Psoas muscle (tissue), 8 donors: ENCODE measurements around the gene ST6GALNAC3. TPM values are rescaled to one million over a fixed set of nuclear protein-coding genes. Genes with fewer than 3 reads are reported as not detected.

Experiments
- ATAC-seq, 4 donors: fragments of 200-7000 bp; cut with Tn5 transposase; one replicate each; pipeline ENCODE4 v1.9.1; 2020; ENCODE audit warnings: moderate library complexity in 3 of 4, mild to moderate bottlenecking in 2 of 4
- DNase-seq, 2 donors: peaks; one replicate each; pipeline ENCODE4 v3.0.0-alpha.2; 2020
- H3K27ac ChIP-seq: fragments of 200-600 bp; one replicate; pipeline ENCODE4 v1.8.0; 2022
- H3K27me3 ChIP-seq, 3 donors: fragments of 200-600 bp in 1 of 3; one replicate each; pipeline versions ENCODE4 v1.6.1 to v1.8.0; 2013 to 2022; ENCODE audit warnings: low read length in 2 of 3, mild to moderate bottlenecking in 2 of 3, moderate library complexity in 1 of 3; ENCODE audit not compliant: insufficient read depth in 3 of 3
- H3K36me3 ChIP-seq, 2 donors: fragments of 200-600 bp in 1 of 2; one replicate each; pipeline versions ENCODE4 v1.6.1 to v1.8.0; 2013 to 2022; ENCODE audit warnings: low read depth in 1 of 2, mild to moderate bottlenecking in 1 of 2, moderate library complexity in 1 of 2; ENCODE audit not compliant: insufficient read depth in 1 of 2
- H3K4me1 ChIP-seq: fragments of 200-600 bp; one replicate; pipeline ENCODE4 v1.8.0; 2022
- H3K4me3 ChIP-seq: fragments of 200-600 bp; one replicate; pipeline ENCODE4 v1.8.0; 2022; ENCODE audit warnings: mild to moderate bottlenecking
- H3K9me3 ChIP-seq: fragments of 200-600 bp; one replicate; pipeline ENCODE4 v1.8.0; 2022
- CTCF ChIP-seq: fragments of 200-600 bp; IDR thresholded peaks from one replicate; pipeline ENCODE4 v1.8.0; 2022; ENCODE audit warnings: antibody characterized with exemption
- WGBS, 3 donors: extraction: QIAGEN DNeasy Blood & Tissue Kit; methylation state at CpG; one replicate each; pipeline versions ENCODE4 v1.1.6 to v1.1.7; 2013; 5-methylcytosine and 5-hydroxymethylcytosine counted together
- intact Hi-C, 2 donors: fragments of 100-400 bp; cut with DNase I; formaldehyde crosslinking; loops; one replicate each; pipeline versions ENCODE4 v1.11.0 to v1.14.2; 2022
- polyA plus RNA-seq, 3 donors: library from polyadenylated mRNA; stranded (reverse); fragments of 200-250 nt; gene quantifications; one replicate each; pipeline ENCODE4 v1.2.3, GENCODE V29; 2013
- total RNA-seq, 4 donors: library from RNA; stranded (reverse); fragmentation: NEBNext Ultra II Directional in 2 of 4; extraction: Animal tissue kit (Norgen Biotek cat#: 25700) in 2 of 4; gene quantifications; one replicate each; pipeline versions ENCODE4 v1.2.1 to v1.2.4, GENCODE V29; 2021 to 2023
- donor health status: healthy with polysubstance abuse.
- donor health status: DM: no; HTN: no; CAD: no; lungs with moderate emphysema.
- donor health status: Bipolar disorder and iron deficiency.
- donor health status: healthy.
- donor health status: DM: yes; HTN: yes; CAD: no.
- donor health status: DM: no; HTN: no; CAD: no.
- donor health status: DM: no; HTN: no; CAD: no.
- donor health status: DM: yes; HTN: yes; CAD: no.

The ST6GALNAC3 gene
- total and polyA plus RNA-seq, 7 donors: 1.3 to 5.4 (median 2.3) TPM

DNA sequence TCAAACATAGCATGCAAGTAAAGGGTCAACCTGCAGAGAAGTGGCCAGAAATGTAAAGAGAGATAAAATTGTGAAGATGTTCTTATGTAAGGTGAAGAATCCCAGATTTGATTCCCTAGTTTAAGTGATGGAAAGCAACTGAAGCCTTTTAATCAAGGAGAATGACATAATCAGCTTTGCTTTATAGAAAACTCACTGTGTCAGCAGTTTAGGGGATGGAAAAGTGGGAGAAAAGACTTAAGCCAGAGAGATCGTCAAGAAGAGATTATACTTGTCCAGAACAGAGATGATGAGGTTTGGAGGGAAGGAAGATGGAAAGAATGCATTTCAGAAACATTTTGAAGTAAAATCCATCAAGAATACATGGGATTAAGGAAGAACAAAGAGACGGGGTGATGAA lies 517.4 kb downstream of the ST6GALNAC3 start:
- H3K36me3 ChIP-seq: no peaks in the 10 kb centered on the region
- intact Hi-C loops: no loop called here
- no peak overlapping the region for H3K27ac ChIP-seq
- H3K27me3 ChIP-seq: no peaks in the 10 kb centered on the region
- WGBS, 3 donors: 81 to 90% (median 88%) methylated on average over 2 of the region's 2 CpGs
- DNase-seq (no peak), ATAC-seq (no peak)
- no peak overlapping the region for H3K4me3 ChIP-seq
- H3K9me3 ChIP-seq: no peaks in the 10 kb centered on the region
- H3K4me1 ChIP-seq: no peaks in the 10 kb centered on the region
- TF ChIP-seq CTCF: no peak

- ATAC-seq (no peak), DNase-seq (no peak)
- Histone ChIP-seq H3K4me3 (no peak overlapping the region), H3K27me3 (no peaks in the 10 kb centered on the region), H3K36me3 (no peaks in the 10 kb centered on the region), H3K27ac (no peak overlapping the region), H3K9me3 (no peaks in the 10 kb centered on the region), H3K4me1 (no peaks in the 10 kb centered on the region)
- intact Hi-C loops: no loop called here
- no peak for TF ChIP-seq CTCF
These were observed 518.6 kb downstream of the ST6GALNAC3 start for GRCh38 chr1:76593141-76593540.

GRCh38 chr1:76593618-76594017 lies 519.1 kb downstream of the ST6GALNAC3 start:
- ATAC-seq (no peak), DNase-seq (no peak)
- Histone ChIP-seq H3K27ac (no peak overlapping the region), H3K4me3 (no peak overlapping the region), H3K27me3 (no peaks in the 10 kb centered on the region), H3K9me3 (no peaks in the 10 kb centered on the region), H3K4me1 (no peaks in the 10 kb centered on the region), H3K36me3 (no peaks in the 10 kb centered on the region)
- no peak for TF ChIP-seq CTCF
- intact Hi-C loops: no loop called here
- 83 to 86% (median 84%) methylated on average over 3 of the region's 3 CpGs for WGBS, 3 donors

DNA sequence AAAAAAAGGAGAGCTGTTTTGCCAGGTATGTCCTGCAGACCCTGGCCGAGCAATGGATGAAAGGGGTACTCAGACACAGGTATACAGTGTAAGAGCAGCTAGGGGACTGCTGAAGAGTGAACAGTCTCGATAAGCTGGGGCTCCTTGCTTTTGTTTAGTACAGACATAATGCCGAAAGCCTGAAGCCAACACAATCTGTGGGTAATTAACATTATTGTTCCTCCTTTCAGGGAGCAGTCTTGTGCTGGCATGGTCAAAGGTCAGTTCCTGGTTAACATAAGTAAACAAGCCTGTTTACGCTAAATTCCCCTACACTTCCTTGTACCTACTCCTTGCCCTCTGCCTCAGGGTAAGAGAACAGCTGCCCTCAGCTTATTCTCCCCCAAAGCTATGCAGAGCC lies 520.5 kb downstream of the ST6GALNAC3 start:
- no peak for ATAC-seq
- intact Hi-C loops: no loop called here
- no peak for DNase-seq
- Histone ChIP-seq H3K36me3 (no peaks in the 10 kb centered on the region), H3K4me1 (no peaks in the 10 kb centered on the region), H3K9me3 (no peaks in the 10 kb centered on the region), H3K27me3 (no peaks in the 10 kb centered on the region), H3K4me3 (no peak overlapping the region), H3K27ac (no peak overlapping the region)
- no peak for TF ChIP-seq CTCF
- WGBS, 3 donors: 71 to 84% (median 80%) methylated on average over 4 of the region's 4 CpGs

- no peaks in the 10 kb centered on the region for H3K4me1 ChIP-seq
- H3K36me3 ChIP-seq: no peaks in the 10 kb centered on the region
- 82 to 86% (median 84%) methylated on average over 2 of the region's 2 CpGs for WGBS, 3 donors
- H3K9me3 ChIP-seq: no peaks in the 10 kb centered on the region
- intact Hi-C loops: no loop called here
- H3K27ac ChIP-seq: no peak overlapping the region
- no peak overlapping the region for H3K4me3 ChIP-seq
- TF ChIP-seq CTCF: no peak
- no peaks in the 10 kb centered on the region for H3K27me3 ChIP-seq
- ATAC-seq (no peak), DNase-seq (no peak)
These were observed 526.9 kb downstream of the ST6GALNAC3 start for GRCh38 chr1:76601465-76601864.
